WERI-Rb-1 (cell line): ENCODE results near the gene HECTD4.
A peak's percentile ranks its signal among the peaks of the same experiment; 100 is the strongest.

Source experiments
- DNase-seq: peaks from one replicate; pipeline ENCODE4 v3.0.0-alpha.2; 2020
- H3K27ac ChIP-seq: fragments of 250-450 bp; sonication (Bioruptor Pico); 2 replicates; pipeline ENCODE4 v1.5.1; 2020; ENCODE audit warnings: mild to moderate bottlenecking, moderate library complexity
- H3K27me3 ChIP-seq: fragments of 250-450 bp; sonication (Bioruptor Pico); 2 replicates; pipeline ENCODE4 v1.5.1; 2021; ENCODE audit warnings: mild to moderate bottlenecking, low read depth, moderate library complexity; ENCODE audit not compliant: insufficient read depth, severe bottlenecking
- H3K36me3 ChIP-seq: fragments of 250-450 bp; sonication (Bioruptor Pico); 2 replicates; pipeline ENCODE4 v1.5.1; 2020; ENCODE audit warnings: mild to moderate bottlenecking, moderate library complexity
- H3K4me3 ChIP-seq: 2 replicates; pipeline ENCODE4 v1.5.1; 2011; ENCODE audit warnings: low read depth, mild to moderate bottlenecking, control low read depth, low read length
- H3K9me3 ChIP-seq: fragments of 250-450 bp; sonication (Bioruptor Pico); 2 replicates; pipeline ENCODE4 v1.5.1; 2021; ENCODE audit warnings: mild to moderate bottlenecking, moderate library complexity; ENCODE audit not compliant: severe bottlenecking
- TF ChIP-seq, protein P1 (sequence below): IDR thresholded peaks from 2 replicates; pipeline ENCODE4 v1.5.1; 2011; ENCODE audit warnings: low read depth, mild to moderate bottlenecking, control low read depth, inconsistent platforms, low read length

HECTD4 gene, protein sequence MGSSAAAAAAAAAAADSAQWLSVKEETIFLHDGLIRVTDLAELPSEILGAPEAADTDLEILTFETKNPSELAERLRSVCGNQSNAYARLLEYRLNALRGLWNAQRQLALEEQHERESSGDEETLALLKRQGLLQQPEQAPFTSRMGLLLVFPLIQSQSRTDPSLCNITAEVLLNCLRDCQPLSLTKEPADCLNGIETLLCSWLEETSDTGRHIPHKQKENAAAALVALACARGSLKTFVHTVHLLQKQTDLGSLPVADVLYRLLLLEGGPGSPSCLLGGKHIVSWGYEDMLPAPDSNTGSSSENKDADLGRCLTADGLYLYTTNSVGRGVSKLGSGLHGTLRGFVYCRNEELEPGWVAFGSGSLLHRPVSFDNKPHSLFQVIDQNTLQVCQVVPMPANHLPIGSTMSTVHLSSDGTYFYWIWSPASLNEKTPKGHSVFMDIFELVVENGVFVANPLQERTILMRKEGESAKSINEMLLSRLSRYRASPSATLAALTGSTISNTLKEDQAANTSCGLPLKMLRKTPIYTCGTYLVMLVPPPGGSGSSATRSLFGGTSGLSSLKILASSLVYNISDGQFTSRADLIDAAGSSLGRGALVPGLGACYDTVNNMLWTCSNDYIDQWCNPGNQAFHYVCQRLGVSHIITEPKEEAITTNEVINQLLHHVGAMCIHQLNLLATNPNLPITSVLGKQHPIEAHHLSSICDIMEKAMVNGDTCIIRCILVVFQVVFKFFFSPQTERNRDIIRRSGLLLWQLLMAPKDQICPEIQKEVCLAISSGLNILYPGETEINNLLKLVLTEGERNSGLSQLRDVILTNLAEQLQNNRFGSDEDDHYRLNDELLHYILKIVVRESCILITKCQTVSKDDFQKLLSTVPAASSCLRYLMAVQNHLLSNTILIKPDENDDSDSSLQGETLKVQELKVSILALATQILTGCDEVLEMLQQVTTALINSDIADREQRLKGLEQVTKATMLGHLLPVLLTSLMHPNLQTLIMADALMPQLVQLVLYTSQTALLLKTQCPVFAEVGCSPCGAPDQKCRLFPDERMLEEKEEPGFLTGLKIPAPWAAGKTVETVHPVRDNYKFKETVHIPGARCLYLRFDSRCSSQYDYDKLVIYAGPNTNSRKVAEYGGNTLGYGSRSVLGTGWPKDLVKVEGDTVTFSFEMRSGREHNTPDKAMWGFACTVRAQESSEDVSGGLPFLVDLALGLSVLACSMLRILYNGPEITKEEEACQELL (N-terminal part only)

DNA sequence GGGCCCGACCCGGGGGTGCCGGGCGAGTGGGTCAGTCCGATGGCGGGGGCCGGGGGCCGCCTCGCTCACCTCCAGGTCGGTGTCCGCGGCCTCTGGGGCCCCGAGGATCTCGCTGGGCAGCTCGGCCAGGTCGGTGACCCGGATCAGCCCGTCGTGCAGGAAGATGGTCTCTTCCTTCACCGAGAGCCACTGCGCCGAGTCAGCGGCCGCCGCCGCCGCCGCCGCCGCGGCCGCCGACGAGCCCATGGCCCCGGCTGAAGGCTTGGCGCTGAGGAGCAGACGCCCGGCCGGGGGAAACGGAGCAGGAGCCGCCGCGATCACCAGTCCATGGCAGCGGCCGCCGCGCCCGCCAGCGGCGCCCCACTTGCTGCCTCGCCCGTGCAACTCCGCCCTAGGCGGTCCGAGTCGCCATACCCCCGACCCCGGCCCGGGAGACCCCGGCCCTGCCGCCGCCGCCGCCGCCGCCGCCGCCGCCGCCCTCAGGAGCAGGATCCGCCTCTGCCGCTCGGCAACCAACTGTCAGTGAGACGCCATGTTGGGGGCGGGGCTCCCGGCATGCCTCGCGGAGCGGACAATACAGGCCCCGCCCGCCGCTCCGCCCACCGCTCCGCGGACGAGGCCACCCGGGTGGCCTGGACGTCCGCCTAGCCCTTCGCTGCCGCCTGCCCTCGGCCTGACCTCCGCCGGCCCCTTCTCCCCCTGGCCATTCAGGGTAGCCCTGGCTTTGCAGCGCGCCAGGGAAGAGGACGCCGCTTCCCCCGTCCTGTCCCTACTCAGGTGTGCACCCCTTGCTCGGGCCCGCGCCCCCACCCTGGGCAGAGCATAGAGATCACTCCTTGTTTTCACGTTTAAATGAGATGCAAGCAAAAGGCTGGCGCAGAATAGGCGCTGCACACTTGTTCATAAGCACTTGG, at the start of gene HECTD4:
Gene HECTD4, minus strand, starts transcription at position 549 of the 914 bp plus-strand sequence. Its CDS starts 303 bp downstream, at position 246.
- no peaks in the 10 kb centered on the region for H3K9me3 ChIP-seq
- peak within 1 kb of the TSS; percentile 57 for H3K4me3 ChIP-seq
- DNase-seq = peak; percentile 95
- H3K27ac ChIP-seq = peak within 1 kb of the TSS; percentile 87
- H3K36me3 ChIP-seq = peaks cover 3% of the 10 kb centered on the region; the same call in 1 of the 2 replicates
- no peaks in the 10 kb centered on the region for H3K27me3 ChIP-seq
- TF ChIP-seq, protein P1, sequence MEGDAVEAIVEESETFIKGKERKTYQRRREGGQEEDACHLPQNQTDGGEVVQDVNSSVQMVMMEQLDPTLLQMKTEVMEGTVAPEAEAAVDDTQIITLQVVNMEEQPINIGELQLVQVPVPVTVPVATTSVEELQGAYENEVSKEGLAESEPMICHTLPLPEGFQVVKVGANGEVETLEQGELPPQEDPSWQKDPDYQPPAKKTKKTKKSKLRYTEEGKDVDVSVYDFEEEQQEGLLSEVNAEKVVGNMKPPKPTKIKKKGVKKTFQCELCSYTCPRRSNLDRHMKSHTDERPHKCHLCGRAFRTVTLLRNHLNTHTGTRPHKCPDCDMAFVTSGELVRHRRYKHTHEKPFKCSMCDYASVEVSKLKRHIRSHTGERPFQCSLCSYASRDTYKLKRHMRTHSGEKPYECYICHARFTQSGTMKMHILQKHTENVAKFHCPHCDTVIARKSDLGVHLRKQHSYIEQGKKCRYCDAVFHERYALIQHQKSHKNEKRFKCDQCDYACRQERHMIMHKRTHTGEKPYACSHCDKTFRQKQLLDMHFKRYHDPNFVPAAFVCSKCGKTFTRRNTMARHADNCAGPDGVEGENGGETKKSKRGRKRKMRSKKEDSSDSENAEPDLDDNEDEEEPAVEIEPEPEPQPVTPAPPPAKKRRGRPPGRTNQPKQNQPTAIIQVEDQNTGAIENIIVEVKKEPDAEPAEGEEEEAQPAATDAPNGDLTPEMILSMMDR = no peak

DNA sequence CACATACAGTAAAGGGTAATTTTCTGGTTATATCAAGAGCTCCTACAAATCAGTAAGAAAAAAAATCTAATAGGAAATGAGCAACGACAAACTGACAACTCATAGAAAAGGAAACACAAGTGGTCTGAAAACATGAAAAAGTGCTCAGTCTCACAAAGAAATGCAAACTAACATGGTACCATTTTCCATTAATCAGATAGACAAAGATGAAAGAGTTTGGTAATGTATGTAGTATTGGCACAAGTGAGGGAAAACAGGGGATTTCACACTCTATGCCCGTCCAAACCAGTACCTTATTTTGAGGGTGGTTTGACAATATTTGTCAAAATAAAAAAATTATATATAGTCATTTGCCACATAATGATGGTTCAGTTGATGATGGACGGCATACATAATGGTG, 49.7 kb upstream of the HECTD4 start:
- TF ChIP-seq, protein P1 = no peak
- Histone ChIP-seq H3K27ac (no peak overlapping the region), H3K36me3 (0 out of 2 replicates have a peak, but pooled peaks cover 4% of the 10 kb centered on the region), H3K9me3 (no peaks in the 10 kb centered on the region), H3K4me3 (no peak overlapping the region), H3K27me3 (no peaks in the 10 kb centered on the region)
- no peak for DNase-seq

DNA sequence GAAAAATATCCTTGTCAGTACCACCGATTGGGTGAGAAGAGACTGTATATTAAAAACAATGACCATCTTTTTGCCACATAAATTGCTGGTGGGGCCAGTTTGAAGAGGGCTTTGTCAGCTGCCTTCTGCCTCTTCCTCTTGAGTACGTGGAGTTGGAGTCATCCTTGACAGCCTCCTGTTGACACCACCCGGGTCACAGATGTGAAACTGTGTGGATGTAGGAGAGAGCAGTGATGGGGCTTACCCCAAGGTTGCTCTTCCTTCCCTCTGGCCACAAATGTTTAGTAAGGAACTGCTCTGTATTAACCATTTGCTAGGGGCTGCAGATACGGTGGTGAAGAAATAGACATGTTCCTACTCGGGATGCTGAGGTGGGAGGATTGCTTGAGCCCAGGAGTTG, 48.7 kb upstream of the HECTD4 start:
- Histone ChIP-seq H3K36me3 (0 out of 2 replicates have a peak, but pooled peaks cover 4% of the 10 kb centered on the region), H3K9me3 (no peaks in the 10 kb centered on the region), H3K4me3 (no peak overlapping the region), H3K27ac (no peak overlapping the region), H3K27me3 (no peaks in the 10 kb centered on the region)
- DNase-seq = no peak
- TF ChIP-seq, protein P1 = no peak

DNA sequence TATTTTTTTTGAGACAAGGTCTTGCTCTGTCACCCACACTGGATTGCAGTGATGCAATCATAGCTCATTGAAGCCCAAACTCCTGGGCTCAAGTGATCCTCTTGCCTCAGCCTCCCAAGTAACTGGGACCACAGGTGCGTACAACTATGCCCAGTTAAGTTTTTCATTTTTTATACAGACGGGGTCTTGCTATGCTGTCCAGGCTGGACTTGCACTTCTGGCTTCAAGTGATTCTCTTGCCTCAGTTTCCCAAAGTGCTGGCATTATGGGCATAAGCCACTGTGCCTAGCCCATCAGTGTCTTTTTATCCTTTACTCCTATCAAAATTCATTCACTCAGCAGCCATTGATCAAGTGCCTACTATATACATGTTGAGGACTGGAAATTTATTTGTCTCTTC, 45.5 kb upstream of the HECTD4 start:
- H3K36me3 ChIP-seq = 0 out of 2 replicates have a peak, but pooled peaks cover 4% of the 10 kb centered on the region
- TF ChIP-seq, protein P1 = no peak
- no peaks in the 10 kb centered on the region for H3K9me3 ChIP-seq
- no peak for DNase-seq
- H3K27me3 ChIP-seq = no peaks in the 10 kb centered on the region
- H3K27ac ChIP-seq = no peak overlapping the region
- no peak overlapping the region for H3K4me3 ChIP-seq
